ENCODE data around the gene LARGE1.

LARGE1 gene

DNA sequence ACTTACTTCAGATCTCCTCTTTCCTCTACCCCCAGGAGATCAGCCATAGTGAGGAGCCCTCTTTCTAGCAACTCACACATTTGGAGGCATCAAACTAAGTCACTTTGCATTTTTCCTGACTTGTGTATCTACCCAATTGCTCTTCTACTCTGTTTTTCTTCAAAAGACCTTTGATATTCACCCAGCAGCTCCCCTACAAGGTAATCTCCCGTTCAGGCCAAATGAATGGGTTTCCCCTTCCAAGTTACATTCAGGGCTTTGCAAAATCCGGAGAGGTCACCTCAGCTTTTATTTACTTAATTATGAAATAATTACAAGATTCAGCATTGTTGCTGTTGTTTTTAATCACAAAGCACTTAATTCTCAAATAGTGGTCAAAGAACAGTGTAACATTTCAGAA lies 6.1 kb downstream of the LARGE1 start:
- no peak for DNase-seq

DNA sequence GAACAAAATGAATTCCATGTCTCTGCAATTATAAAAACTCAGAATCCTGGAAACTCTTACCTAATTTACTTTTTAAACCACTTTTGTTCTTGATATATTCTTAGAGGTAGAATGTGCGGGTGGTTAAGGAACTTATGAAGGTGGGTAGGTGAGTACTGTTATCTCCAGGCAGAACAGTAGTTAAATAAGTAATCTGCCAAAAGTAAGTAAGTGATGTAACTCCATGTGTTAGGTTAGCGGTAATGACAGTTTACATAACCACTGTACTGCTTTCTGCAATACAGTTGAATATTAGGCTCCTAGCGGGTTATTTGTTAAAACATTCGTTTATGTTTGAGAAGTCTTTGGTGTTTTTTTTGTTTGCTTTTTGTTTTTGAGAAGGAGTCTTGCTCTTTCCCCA lies 7.1 kb downstream of the LARGE1 start:
- no peak for DNase-seq

DNA sequence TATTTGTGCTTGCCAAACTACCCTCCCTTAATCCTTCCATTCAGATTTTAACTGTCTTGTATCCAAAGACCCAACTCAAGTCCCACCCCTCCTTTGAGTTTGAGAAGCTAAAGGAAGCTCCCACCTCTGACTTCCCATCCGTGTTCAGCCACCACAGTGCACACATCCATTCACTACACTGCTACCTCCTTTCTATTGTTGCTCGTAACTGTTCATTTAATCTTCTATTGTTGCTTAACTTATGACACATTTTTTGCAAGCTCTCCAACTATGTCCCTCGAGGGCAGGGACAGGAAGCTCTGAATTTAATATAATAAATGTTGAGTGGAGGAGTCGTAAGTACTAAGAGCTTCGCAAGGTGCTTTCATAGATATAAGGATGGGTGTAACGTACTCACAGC lies 10.4 kb downstream of the LARGE1 start:
- no peak for DNase-seq

DNA sequence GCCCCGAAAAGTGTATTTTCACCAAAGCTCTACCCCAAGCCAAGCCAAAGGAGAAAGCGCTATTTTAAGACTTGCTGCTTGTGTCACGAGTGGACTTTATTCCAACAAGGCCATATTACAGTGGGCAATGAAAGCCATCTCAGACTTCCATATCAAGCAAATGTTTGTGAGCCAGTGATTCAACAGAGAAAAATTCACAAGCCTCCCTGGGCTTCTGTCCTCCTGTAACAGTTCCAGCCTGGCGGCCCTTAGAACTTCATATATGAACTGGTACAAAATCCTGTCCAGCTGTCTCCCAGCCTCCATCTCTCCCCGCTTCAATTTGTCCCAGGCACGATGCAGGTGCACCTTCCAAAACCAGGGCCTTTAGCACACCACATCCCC lies 11.2 kb downstream of the LARGE1 start:
- DNase-seq: no peak

DNA sequence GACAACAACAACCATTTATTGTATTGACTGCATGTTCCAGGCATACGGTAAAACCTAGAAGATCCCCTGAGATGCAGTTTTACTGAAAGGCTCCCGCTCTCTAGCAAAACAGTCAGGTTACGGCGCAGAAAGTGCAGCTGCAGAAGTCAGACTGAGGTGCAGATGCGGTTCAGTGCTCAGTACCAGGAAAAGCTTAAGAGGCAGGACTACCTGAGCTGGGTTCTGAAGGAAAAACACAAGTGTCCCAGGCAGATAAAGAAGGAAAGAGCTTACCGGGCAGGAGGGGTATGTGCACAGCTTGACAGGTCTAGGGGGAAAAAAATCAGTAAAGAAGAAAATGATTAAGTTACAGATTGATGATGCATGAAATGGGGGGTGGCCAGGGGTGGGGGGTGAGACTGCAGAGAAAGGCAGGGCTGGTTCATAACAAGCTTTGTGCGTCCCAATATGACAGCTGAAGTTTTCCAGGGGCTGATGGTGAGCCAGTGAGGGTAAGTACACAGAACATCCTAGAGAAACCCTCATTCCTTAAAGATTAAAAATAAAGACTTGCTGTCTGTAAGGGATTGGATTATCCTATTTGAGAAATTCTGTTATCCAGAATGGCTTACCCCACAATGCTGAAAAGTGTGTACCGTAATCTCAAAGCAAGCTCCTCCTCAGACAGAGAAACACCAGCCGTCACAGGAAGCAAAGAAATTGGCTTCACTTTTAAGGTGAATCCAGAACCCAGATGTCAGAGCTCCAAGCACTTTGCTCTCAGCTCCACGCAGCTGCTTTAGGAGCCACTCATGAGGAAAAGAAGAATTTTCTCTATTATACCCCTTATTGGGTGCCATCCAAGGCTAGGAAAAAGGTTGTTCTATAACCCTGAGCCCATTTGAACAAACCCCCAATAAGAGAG lies 11.9 kb downstream of the LARGE1 start:
- DNase-seq: no peak

DNA sequence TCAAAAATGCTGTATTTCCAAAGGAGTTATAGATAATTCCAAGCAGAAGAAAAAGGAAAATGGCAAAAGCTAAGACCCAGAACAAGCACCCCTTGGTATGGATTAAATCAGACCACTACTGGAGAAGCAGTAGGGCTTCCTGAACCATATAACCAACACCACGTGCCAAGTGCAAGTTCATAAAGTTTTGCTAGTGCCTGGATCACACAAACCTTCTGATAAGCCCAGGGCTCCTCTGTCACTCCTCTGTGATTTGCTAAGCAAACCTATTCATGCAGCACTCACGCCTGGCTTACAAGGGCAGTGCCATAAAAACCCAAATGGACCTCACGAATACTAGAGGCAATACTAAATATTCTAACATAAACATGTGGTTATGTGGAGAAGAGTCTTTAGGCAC lies 13.3 kb downstream of the LARGE1 start:
- no peak for DNase-seq

DNA sequence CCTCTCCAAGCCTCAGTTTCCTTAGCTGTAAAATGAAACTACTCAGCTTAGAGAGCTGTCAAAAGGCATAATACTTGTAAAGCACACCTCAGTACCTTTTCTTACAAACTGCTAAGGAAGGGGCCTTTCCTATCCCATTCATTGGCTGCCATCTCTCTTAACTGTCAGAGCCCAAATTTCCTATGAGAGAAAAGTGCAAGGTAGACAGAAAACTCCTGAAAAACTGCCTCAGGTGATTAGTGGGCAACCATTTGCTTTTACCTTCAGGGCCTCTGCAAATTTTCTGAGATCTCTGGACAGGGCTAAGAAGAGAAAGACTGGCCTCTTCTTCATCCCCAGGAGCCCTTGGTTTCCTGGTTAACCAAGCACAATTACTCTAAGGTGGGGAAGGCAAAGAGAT lies 13.8 kb downstream of the LARGE1 start:
- no peak for DNase-seq

DNA sequence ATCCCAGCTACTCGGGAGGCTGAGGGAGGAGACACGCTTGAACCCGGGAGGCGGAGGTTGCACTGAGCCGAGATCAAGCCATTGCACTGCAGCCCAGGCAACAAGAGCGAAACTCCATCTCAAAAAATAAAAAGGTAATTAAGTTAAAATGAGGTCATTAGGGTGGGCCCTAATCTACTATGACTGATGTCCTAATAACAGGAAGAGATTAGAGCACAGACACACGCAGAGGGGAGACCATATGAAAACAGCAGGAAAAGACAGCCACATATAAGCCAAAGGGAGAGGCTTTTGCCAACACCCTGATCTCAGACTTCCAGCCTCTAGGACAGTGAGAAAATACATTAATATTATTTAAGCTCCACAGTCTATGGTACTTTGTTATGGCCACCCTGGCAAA lies 17.3 kb downstream of the LARGE1 start:
- no peak for DNase-seq

DNA sequence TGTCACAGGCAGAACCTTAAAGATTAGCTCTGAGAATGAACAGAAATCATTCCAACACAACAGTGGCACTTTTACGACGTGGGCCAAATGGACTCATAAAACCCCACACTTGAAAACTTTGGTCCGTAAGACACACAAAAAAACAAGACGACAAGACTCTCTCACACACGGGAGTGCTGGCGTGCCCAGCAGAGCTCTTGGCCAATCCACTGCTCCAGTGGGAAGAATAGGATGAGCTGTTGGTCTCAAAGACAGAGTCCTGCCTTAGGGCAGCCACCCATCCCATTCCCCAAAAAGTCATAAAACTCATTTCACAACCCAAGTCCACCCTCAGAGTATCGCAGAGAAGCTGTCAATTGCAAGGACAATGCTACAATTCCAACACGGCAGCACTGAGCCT lies 18.2 kb downstream of the LARGE1 start:
- no peak for DNase-seq

DNA sequence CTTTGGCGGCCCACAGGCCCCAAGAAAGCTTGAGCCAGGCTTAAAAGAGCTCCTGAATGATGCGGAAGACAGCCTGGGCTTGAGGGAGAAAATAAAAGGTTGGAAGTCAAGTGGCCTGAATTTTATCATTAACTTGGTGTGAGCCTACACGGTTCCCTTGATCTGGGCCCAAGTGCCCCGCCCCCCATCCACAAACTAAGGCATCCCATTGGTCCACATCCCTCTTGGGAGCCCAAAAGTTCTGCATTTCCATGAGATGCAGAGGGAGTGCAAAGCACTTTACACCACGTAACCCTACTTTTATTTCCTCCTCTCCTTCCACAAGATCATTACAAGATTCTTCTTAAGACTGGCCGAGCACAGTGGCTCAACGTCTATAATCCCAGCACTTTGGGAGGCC lies 22.2 kb downstream of the LARGE1 start:
- no peak for DNase-seq

DNA sequence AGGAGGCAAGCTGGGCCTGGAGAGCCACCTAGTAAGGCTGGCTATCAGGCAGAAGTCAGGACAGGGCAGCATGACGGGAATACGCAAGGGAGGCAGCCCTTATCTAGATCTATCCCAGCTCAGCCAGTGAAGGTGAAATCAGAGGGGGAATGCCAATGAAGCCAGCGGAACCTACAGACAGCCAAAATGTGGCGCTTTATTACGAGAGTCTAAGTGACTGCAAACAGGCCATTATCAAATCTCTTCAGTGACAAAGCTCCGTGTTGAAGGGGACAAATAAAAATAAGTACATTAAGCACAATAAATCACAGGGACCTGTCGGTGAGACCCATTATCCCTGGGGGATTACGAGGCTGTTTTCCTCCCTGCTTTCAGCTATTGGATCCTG lies 22.8 kb downstream of the LARGE1 start:
- DNase-seq: no peak

DNA sequence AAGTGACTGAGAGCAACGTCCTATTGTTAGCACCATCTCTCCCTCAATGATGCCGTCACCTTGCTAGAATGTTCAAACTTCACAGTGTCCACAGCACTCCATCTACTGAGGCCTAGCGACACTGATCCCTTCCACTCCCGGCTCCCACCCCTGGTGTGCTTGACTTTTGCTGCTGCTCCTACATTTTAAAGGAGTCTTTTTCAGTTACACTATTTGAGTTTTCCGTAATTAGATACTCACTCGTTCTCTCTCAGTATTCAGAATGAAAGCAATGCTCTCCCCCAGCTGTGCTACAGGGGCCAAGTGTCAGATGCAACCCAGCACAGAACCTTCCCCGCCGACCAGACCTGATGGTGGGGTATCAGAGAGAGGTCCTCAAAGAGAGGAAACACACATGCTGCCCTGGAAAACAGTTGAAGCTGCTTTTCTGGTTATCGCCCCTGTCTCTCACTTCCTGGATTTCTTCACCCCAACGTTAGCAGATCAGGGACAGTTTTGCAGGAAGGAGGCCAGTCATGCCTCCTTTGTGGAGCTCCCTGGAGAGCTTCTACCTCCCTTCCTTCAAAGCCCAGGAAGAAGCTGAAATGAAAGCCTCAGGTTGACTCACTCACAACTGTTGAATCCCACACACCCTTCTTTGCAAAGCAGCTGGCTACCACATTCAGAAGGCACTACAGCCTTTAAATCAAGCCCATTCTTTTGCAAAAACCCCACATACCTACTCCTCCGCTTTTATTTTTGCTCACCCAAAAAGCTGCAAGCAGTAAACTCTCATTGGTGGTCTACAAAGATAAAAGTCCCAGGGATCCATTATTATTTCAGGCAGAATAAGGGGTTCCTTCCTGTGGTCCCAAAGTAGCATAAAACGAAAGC lies 23.5 kb downstream of the LARGE1 start:
- peak in 1 of 58 donors; percentile 30 for DNase-seq

DNA sequence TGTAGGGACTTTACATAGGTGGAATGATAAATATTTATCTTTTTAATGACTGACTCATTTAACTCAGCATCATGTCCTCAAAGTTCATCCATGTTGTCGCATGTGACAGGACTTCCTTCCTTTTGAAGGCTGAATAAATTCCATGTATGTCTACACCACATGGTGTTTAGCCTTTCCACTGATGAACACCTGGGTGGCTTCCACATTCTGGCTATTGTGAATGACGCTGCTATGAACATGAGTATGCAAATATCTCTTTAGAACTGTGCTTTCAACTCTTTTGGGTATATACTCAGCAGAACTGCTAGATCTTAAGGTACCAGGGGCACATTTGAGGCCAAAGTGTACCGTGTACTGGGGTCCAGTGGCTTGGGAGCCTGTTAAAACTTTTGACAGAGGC lies 24.1 kb downstream of the LARGE1 start:
- no peak for DNase-seq

DNA sequence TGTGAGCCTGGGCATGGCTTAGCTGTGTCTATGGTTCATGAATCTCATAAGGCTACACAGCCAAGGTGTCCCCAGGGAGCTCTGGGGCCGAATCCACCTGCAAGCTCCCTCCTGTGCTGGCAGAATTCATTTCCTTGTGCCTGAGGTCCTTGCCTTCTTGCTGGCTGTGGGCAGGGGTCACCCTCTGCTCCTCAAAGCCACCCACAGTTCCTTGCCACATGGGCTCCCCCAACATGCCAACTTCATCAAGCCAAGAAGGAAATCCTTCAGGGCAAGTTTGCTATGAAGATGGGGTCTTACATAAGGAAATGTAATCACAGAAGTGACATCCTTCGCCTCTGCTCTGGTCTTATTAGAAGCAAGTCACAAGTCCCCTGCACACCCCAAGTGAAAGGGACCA lies 24.8 kb downstream of the LARGE1 start:
- DNase-seq: no peak

DNA sequence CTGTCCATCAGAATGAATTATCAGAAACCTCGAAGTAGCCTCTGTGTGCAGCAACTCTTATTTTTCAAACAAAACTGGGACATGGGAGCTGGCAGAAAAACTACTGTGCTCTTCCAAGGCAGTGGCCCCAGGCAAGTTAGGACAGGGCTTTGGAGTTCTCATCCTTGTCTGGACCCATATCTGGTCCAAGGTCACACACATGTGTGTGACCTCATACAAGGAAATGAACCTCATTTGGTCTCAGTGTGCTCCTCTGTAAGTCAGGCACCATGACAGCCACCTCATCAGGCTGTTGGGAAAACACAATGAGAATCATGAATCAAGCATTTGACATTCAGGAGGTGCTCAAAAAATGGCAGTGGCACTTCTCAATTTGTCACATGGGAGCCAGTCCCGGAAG lies 25.8 kb downstream of the LARGE1 start:
- no peak for DNase-seq

DNA sequence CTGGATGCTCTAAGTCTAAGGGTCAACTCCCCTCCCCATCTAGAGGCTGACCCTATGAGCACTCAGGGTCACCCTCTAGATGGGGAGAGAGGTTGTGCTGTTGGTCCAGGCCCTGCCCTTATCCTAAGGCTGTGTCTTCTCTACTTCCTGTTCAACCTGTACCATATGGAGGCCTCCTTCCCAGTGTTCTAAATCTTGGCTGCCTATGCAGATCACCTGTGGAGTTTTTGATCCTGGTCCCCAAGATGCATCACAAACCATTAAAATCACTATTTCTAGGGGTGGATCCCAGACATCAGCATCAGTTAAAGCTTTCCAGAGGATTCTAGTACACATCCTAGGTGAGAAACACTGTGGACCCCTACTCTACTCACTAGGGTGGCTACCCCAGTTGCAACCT lies 26.2 kb downstream of the LARGE1 start:
- DNase-seq: no peak

DNA sequence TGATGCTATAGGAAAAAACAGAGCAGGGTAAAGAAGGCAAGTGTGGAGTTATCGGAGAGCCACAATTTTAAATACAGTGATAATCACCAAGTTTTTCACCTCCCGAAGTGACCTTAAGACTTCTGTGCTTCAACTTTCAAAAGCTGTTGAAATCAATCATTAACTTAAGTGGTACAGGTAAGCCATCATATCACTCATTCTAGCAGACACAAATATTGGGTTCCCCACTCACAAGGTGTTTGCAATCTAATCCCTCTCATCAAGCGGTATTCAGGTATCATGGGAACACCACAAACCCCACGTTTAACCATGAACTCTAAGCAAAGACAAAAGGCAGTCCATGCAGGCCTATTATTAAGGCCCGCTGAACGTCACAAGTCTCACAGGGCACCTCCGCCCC lies 26.8 kb downstream of the LARGE1 start:
- DNase-seq: no peak

DNA sequence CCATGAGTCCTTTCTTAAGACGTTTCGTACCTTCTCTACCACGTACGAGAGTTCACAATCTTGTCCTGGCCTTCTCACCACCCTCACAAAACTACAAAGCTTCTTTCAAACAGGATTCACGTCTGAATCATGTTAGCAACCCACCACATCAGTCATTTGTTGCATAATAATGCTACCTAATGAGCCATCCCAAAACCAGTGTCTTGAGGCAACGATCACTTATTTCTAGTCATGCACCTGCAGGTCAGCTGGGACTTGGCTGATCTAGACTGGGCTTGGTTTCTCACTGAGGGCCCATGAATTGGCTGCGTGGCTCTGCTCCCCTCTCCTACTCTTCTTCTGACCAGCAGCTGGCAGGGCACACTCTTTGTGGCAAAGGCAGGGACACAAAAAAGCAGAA lies 28.3 kb downstream of the LARGE1 start:
- DNase-seq: no peak

DNA sequence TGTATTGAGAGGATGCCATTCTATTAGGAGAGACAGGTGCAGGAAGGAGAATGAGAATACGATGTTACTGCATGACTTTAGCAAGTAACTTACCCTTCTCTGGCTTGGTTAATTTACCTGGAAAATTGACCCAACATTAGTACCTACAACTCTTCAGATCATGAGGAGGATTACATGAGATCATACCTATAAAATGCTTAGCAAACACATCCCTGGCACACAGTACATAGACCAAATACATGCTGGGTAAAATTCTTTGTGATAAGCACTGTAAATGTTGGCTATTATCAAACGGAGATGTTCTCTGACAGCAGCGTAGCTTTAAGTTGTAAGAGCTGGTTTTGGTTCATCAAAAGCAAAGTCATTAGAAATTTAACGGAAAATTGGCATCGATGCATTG lies 28.8 kb downstream of the LARGE1 start:
- no peak for DNase-seq

DNA sequence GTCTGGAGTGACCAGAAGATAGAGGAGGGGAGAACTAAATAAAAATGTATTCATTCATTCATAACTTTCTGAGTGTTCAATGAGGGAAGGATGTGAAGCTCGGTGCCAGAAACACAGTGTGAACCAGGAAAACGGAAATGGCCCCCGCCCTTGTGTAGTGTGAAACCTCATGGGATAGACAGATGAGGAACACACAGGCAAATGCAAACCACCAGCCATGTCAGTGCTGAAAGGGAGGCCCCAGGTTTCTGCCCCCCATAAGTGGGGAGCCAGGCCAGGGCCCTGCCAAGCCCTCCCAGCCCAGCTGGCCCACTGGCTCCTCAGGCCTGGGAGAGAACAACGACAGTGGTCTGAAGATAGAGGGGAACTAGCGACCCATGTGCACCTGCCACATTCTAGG lies 30.5 kb downstream of the LARGE1 start:
- no peak for DNase-seq

DNA sequence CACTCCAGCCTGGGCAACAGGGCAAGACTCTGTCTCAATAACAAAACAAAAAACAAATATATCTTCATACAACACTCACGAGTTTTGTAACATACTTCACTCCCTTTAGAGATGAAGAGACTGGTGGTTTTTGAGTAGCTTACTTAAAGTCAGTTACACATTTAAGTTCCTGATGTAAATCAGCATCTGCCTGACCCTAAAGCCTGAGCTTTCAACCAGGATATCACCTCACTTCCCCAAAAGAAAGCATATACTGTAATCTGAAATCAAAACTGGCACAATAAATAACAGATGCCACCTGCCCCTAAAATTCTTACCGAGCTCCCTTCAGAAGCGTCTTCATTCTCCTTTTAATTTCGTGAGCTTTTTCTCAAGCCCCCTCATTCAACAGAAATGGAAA lies 31.5 kb downstream of the LARGE1 start:
- no peak for DNase-seq

DNA sequence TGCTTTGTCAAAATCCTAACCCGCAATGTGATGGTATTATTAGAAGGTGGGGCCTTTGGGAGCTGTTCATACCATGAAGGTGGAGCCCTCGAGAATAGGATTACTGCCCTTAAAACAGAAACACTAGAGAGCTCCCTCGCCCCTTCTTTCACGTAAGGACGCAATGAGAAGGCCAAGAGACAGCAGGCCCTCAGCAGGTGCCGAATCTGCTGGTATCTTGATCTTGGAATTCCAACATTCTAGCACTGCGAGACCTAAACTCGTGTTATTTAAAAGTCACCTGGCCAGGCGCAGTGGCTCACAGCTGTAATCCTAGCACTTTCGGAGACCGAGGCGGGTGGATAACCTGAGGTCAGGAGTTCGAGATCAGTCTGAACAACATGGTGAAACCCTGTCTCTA lies 33.1 kb downstream of the LARGE1 start:
- DNase-seq: no peak

DNA sequence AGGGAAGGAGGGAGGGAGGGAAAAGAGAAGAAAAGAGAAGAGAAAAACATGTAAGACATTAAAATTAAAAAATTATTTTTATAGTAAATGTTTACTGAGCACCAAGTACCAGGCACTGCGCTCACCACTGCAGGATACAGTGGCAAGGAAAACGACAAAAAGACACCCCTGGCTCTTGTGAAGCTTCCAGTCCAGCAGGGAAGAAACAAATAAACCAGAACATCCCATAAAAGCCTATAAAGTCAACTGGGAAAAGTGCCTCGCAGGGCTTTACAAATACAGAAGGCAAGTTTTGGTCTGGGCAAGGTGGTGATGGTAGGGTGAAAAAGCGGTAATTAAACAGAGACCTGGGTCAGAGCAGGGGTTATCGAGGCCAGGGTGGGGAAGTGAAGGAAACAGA lies 33.6 kb downstream of the LARGE1 start:
- DNase-seq: no peak

All from anterior cingulate cortex (tissue), 58 donors.